ENCODE measurements around the gene IVNS1ABP.

IVNS1ABP gene

GRCh38 chr1:185249563-185249962 is 67.5 kb downstream of the IVNS1ABP start:
- no peak for TF ChIP-seq CTCF (IDR thresholded peaks at IDR 0.05; ENCODE audit: low read length, missing control alignments)
- no peak for DNase-seq (ENCODE audit: low read depth)

More at GRCh38 chr1:185249563-185249962, 67.5 kb downstream of the IVNS1ABP start:
- H3K4me3 ChIP-seq (replicated peaks; ENCODE audit: low read depth, low read length) = no peak overlapping the region

Measured in fibroblast of pulmonary artery (primary cell).